Tibial nerve (tissue), 4 donors: Measurements from ENCODE around the gene RPS3A.

Experiments used
- EP300 ChIP-seq, 2 donors: sonication (generic); formaldehyde crosslinking; IDR thresholded peaks; one replicate each; pipeline ENCODE4 v1.6.1; 2017; ENCODE audit warnings: antibody characterized with exemption in 2 of 2, mild to moderate bottlenecking in 1 of 2
- POLR2A ChIP-seq, 2 donors: fragments of 450-650 bp; IDR thresholded peaks; one replicate each; pipeline ENCODE4 v1.6.1; 2017; ENCODE audit warnings: antibody characterized with exemption in 2 of 2, mild to moderate bottlenecking in 2 of 2, moderate library complexity in 2 of 2
- TF ChIP-seq, protein P1 (sequence below), 5 experiments: fragments of 200-600 bp in 3 of 5; fragments of 450-650 bp in 2 of 5; sonication (generic) in 3 of 5; IDR thresholded peaks; one replicate each; pipeline ENCODE4 v1.5.1; 2016 to 2019; ENCODE audit warnings: antibody characterized with exemption in 5 of 5, mild to moderate bottlenecking in 3 of 5, moderate library complexity in 2 of 5

- TF ChIP-seq, protein P1, sequence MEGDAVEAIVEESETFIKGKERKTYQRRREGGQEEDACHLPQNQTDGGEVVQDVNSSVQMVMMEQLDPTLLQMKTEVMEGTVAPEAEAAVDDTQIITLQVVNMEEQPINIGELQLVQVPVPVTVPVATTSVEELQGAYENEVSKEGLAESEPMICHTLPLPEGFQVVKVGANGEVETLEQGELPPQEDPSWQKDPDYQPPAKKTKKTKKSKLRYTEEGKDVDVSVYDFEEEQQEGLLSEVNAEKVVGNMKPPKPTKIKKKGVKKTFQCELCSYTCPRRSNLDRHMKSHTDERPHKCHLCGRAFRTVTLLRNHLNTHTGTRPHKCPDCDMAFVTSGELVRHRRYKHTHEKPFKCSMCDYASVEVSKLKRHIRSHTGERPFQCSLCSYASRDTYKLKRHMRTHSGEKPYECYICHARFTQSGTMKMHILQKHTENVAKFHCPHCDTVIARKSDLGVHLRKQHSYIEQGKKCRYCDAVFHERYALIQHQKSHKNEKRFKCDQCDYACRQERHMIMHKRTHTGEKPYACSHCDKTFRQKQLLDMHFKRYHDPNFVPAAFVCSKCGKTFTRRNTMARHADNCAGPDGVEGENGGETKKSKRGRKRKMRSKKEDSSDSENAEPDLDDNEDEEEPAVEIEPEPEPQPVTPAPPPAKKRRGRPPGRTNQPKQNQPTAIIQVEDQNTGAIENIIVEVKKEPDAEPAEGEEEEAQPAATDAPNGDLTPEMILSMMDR (IDR thresholded peaks at IDR 0.05), result no peak
- TF ChIP-seq POLR2A (IDR thresholded peaks at IDR 0.05) (no peak), EP300 (IDR thresholded peaks at IDR 0.05) (no peak)
These were observed 25.0 kb upstream of the RPS3A start for GRCh38 chr4:151074416-151074916.
